ENCODE measurements around the gene TMPO.
A peak's percentile ranks its signal among the peaks of the same experiment; 100 is the strongest.
"Not testable (repeated sequence)": the region's sequence is repeated elsewhere in the genome, so short reads cannot be mapped to it uniquely, and the experiment has no call there.

The TMPO gene

DNA sequence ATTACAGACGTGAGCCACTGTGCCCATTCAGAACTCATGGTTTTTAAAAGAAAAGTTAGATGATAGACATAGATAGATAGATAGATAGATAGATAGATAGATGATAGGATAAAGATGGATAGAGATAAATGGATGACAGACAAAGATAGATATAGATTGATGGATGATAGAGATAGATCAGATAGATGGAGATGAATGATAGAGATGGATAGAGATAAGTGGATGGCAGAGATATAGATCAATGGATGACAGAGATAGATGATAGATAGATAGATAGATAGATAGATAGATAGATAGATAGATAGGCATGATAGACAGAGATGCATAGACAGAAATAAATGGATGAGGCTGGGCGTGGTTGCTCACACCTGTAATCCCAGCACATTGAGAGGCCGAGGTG lies 64.4 kb downstream of the TMPO start:
- DNase-seq, result no peak

DNA sequence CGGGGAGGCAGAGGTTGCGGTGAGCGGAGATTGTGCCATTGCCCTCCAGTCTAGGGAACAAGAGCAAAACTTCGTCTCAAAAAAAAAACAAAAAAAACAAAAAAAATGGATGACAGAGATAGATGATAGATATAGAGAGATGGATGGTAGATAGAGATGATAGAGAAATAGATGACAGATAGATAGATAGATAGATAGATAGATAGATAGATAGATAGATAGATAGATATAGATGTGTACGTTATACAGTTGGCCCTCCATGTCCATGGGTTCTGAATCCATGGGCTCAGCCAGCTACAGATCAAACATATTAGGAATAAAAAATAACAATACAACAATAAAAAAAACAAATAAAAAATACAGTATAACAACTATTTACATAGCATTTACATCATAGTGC lies 65.3 kb downstream of the TMPO start:
- DNase-seq, result no peak

GRCh38 chr12:98581101-98581500 lies 65.7 kb downstream of the TMPO start:
- DNase-seq, result no peak

- no peak for DNase-seq
Measured at GRCh38 chr12:98582093-98582492, 66.7 kb downstream of the TMPO start.

GRCh38 chr12:98587084-98587483 lies 71.7 kb downstream of the TMPO start:
- DNase-seq, result no peak

DNA sequence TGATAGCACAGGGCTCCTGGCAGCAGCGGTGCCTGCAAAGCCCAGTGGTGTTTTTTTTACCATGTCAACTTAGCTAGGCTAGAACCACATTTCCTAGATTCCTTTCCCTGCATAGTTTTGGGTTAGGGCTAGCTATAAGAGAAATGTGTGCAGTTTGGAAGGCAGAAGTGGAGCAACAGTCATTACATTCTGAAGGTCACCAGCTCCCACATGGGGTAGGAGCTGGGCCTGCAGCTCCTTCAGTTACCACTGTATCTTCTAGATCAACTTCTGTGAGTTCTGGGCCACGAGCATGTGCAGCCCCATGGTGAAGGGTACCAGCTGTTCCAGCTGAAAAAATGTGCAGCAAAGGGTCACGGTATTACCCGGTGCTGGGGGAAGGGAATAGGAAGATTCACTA lies 75.8 kb downstream of the TMPO start:
- DNase-seq, result peak; percentile 63

- DNase-seq, result peak; percentile 74
Measured at GRCh38 chr12:98592825-98593322, 77.5 kb downstream of the TMPO start.

GRCh38 chr12:98593351-98594049 lies 78.1 kb downstream of the TMPO start, which contains the start of gene SLC25A3:
TSS of gene SLC25A3 (plus strand) at chr12:98593686. CDS start at chr12:98593979, 293 bp downstream.
- peak; percentile 99 for DNase-seq

DNA sequence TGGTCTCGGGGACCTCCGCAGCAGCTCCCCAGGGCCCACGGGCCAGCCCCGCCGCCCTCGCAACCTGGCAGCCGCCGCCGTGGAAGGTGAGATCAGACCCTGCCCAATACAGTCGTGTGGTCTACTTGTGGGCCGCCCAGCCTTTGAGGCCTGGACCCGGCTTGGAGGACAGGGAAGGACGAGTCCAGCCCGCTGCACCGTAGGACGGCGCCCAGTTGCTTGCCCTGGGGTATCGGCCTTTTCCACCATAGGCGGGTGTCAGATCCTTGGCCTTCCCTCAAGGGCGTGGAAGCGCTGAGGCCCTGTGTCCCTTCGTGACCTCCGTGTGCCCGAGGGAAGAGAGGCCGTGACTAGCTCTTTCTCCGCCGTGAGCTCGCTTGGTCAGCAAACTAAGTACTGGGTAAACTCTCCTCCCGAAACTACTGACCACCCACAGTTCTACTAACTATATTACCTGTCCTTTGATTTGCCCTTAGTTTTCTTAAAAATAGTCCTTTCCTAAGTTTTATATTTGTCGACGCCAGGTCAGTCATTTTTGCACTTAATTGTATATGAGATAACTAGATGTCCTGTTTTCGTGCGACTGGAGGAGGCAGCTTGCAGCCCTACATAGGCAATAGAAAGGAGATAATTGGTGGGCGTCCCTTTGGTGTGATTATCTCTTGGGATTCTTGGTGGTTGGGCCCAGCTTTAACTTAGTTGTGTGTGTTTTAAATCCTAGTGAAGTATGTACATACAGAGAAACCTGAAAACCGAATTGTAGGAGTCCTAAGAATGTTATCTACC lies 78.9 kb downstream of the TMPO start:
- peak; percentile 63 for DNase-seq

GRCh38 chr12:98595243-98595988 lies 80.0 kb downstream of the TMPO start:
- no peak for DNase-seq

DNA sequence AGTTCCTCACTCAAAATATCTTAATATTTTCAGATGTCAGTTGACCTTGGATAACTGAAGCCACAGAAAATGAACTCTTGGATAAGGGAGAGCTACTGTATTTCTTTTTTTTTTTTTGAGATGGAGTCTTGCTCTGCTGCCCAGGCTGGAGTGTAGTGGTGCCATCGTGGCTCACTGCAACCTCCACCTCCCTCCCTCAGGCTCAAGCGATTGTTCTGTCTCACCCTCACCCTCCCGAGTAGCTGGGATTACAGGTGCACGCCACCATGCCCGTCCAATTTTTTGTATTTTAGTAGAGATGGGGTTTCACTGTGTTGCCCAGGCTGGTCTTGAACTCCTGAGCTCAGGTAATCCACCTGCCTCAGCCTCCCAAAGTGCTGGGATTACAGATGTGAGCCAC lies 81.9 kb downstream of the TMPO start:
- not testable (repeated sequence) for DNase-seq
